ENCODE measurements around the gene ATP6V0A1.

DNA sequence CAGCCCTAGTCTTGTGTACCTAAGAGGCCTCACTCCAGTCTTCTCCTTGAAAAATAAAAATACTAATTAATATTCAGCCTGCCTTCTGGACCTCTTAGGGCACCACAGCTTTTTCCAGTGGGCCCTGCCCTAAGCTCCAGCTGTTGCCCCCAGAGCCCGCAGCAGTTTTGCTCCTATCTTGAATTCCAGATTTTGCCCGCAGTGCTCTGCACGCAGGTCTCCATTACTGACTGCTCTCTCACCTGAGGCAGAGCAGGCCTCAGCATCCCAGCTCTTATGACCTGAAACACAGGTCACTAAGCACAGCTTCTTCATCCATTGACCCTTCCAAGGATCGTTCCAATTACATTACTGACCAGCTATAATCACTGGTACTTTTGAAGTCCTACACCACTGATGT, 49.0 kb downstream of the ATP6V0A1 start:
- TF ChIP-seq, protein P1, sequence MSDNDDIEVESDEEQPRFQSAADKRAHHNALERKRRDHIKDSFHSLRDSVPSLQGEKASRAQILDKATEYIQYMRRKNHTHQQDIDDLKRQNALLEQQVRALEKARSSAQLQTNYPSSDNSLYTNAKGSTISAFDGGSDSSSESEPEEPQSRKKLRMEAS (IDR thresholded peaks at IDR 0.05), result no peak
- TF ChIP-seq CTCF (IDR thresholded peaks at IDR 0.05; ENCODE audit: low read depth, low read length, missing input control) (no peak), SP1 (IDR thresholded peaks at IDR 0.05) (no peak), JUND (IDR thresholded peaks at IDR 0.05) (no peak), RAD21 (IDR thresholded peaks at IDR 0.05) (no peak), TAF1 (conservative IDR thresholded peaks at IDR 0.05) (no peak), GABPA (IDR thresholded peaks at IDR 0.05 in 1 of 2, conservative IDR thresholded peaks at IDR 0.05 in 1 of 2) (no peak), ZBTB33 (IDR thresholded peaks at IDR 0.05) (no peak), YY1 (IDR thresholded peaks at IDR 0.05) (no peak), FOXA1 (IDR thresholded peaks at IDR 0.05) (no peak)
- TF ChIP-seq, protein P2, sequence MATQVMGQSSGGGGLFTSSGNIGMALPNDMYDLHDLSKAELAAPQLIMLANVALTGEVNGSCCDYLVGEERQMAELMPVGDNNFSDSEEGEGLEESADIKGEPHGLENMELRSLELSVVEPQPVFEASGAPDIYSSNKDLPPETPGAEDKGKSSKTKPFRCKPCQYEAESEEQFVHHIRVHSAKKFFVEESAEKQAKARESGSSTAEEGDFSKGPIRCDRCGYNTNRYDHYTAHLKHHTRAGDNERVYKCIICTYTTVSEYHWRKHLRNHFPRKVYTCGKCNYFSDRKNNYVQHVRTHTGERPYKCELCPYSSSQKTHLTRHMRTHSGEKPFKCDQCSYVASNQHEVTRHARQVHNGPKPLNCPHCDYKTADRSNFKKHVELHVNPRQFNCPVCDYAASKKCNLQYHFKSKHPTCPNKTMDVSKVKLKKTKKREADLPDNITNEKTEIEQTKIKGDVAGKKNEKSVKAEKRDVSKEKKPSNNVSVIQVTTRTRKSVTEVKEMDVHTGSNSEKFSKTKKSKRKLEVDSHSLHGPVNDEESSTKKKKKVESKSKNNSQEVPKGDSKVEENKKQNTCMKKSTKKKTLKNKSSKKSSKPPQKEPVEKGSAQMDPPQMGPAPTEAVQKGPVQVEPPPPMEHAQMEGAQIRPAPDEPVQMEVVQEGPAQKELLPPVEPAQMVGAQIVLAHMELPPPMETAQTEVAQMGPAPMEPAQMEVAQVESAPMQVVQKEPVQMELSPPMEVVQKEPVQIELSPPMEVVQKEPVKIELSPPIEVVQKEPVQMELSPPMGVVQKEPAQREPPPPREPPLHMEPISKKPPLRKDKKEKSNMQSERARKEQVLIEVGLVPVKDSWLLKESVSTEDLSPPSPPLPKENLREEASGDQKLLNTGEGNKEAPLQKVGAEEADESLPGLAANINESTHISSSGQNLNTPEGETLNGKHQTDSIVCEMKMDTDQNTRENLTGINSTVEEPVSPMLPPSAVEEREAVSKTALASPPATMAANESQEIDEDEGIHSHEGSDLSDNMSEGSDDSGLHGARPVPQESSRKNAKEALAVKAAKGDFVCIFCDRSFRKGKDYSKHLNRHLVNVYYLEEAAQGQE (IDR thresholded peaks at IDR 0.05), result no peak
- TF ChIP-seq, protein P3, sequence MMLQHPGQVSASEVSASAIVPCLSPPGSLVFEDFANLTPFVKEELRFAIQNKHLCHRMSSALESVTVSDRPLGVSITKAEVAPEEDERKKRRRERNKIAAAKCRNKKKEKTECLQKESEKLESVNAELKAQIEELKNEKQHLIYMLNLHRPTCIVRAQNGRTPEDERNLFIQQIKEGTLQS (IDR thresholded peaks at IDR 0.05), result no peak
